H9 (cell line): ENCODE results near the gene TMEM41B. TPM values are rescaled to one million over a fixed set of nuclear protein-coding genes. Genes with fewer than 3 reads are reported as not detected.

Experiments
- DNase-seq: peaks from one replicate; pipeline ENCODE4 v3.0.0-alpha.2; 2017
- H2AFZ ChIP-seq: one replicate; pipeline ENCODE4 v1.6.1; 2013; ENCODE audit warnings: mild to moderate bottlenecking, low read length, control low read depth, moderate library complexity
- H2AK5ac ChIP-seq: 2 replicates; pipeline ENCODE4 v1.6.1; 2013; ENCODE audit warnings: low read length, control low read depth, mixed read lengths; ENCODE audit not compliant: insufficient read length
- H2BK120ac ChIP-seq: one replicate; pipeline ENCODE4 v1.6.1; 2013; ENCODE audit warnings: low read depth, mild to moderate bottlenecking, low read length, control low read depth, inconsistent platforms; ENCODE audit not compliant: poor library complexity, severe bottlenecking
- H2BK12ac ChIP-seq: 2 replicates; pipeline ENCODE4 v1.6.1; 2013; ENCODE audit warnings: low read length, control low read depth, mixed read lengths, low read depth; ENCODE audit not compliant: insufficient read length
- H2BK15ac ChIP-seq: 2 replicates; pipeline ENCODE4 v1.6.1; 2013; ENCODE audit warnings: low read depth, low read length, control low read depth
- H2BK20ac ChIP-seq: one replicate; pipeline ENCODE4 v1.6.1; 2013; ENCODE audit warnings: low read depth, mild to moderate bottlenecking, low read length, control low read depth, inconsistent platforms; ENCODE audit not compliant: poor library complexity, severe bottlenecking
- H2BK5ac ChIP-seq: 2 replicates; pipeline ENCODE4 v1.6.1; 2013; ENCODE audit warnings: low read length, control low read depth, mixed read lengths; ENCODE audit not compliant: insufficient read length
- H3K14ac ChIP-seq: 2 replicates; pipeline ENCODE4 v1.6.1; 2013; ENCODE audit warnings: low read length, control low read depth; ENCODE audit not compliant: insufficient read depth
- H3K18ac ChIP-seq: 2 replicates; pipeline ENCODE4 v1.6.1; 2013; ENCODE audit warnings: low read depth, mild to moderate bottlenecking, mixed read lengths, low read length, control low read depth; ENCODE audit not compliant: insufficient read length
- H3K23ac ChIP-seq: 2 replicates; pipeline ENCODE4 v1.6.1; 2013; ENCODE audit warnings: low read length, control low read depth, mixed read lengths, low read depth; ENCODE audit not compliant: insufficient read length
- H3K23me2 ChIP-seq: 2 replicates; pipeline ENCODE4 v1.6.1; 2013; ENCODE audit warnings: low read depth, mild to moderate bottlenecking, mixed read lengths, low read length, control low read depth; ENCODE audit not compliant: insufficient read length, poor library complexity, severe bottlenecking
- H3K27ac ChIP-seq: 2 replicates; pipeline ENCODE4 v1.5.1; 2013; ENCODE audit warnings: low read length, control low read depth, mixed read lengths, low read depth; ENCODE audit not compliant: insufficient read length
- H3K27me3 ChIP-seq: 2 replicates; pipeline ENCODE4 v1.6.1; 2013; ENCODE audit warnings: low read length, control low read depth, inconsistent platforms; ENCODE audit not compliant: insufficient read depth
- H3K4ac ChIP-seq: 2 replicates; pipeline ENCODE4 v1.6.1; 2013; ENCODE audit warnings: low read depth, mild to moderate bottlenecking, control low read depth, inconsistent platforms, low read length, moderate library complexity
- H3K4me1 ChIP-seq: 2 replicates; pipeline ENCODE4 v1.6.1; 2013; ENCODE audit warnings: low read length, control low read depth, inconsistent platforms; ENCODE audit not compliant: insufficient read depth
- H3K4me2 ChIP-seq: 2 replicates; pipeline ENCODE4 v1.6.1; 2013; ENCODE audit warnings: low read length, control low read depth, mixed read lengths; ENCODE audit not compliant: insufficient read length, insufficient read depth
- H3K56ac ChIP-seq: 2 replicates; pipeline ENCODE4 v1.6.1; 2013; ENCODE audit warnings: low read depth, mild to moderate bottlenecking, mixed read lengths, low read length, control low read depth; ENCODE audit not compliant: insufficient read length
- H3K79me1 ChIP-seq: 2 replicates; pipeline ENCODE4 v1.6.1; 2013; ENCODE audit warnings: low read depth, mild to moderate bottlenecking, moderate library complexity, low read length, control low read depth, inconsistent platforms; ENCODE audit not compliant: insufficient read depth, poor library complexity, severe bottlenecking
- H3K79me2 ChIP-seq: 2 replicates; pipeline ENCODE4 v1.6.1; 2013; ENCODE audit warnings: low read length, control low read depth, inconsistent platforms; ENCODE audit not compliant: insufficient read depth
- H3K9ac ChIP-seq: 2 replicates; pipeline ENCODE4 v1.6.1; 2013; ENCODE audit warnings: low read length, control low read depth, mixed read lengths; ENCODE audit not compliant: insufficient read length; ENCODE audit errors: extremely low read depth
- H3K9me3 ChIP-seq: one replicate; pipeline ENCODE4 v1.6.1; 2013; ENCODE audit warnings: low read depth, low read length, inconsistent platforms; ENCODE audit not compliant: control insufficient read depth
- H3T11ph ChIP-seq: one replicate; pipeline ENCODE4 v1.6.1; 2013; ENCODE audit warnings: mild to moderate bottlenecking, low read length, control low read depth, inconsistent platforms
- H4K20me1 ChIP-seq: one replicate; pipeline ENCODE4 v1.6.1; 2013; ENCODE audit not compliant: control insufficient read depth, insufficient read length, insufficient read depth
- H4K5ac ChIP-seq: 2 replicates; pipeline ENCODE4 v1.6.1; 2013; ENCODE audit warnings: low read depth, mild to moderate bottlenecking, mixed read lengths, low read length, control low read depth; ENCODE audit not compliant: insufficient read length
- H4K8ac ChIP-seq: replicated peaks from 2 replicates; pipeline ENCODE4 v1.6.1; 2013; ENCODE audit warnings: low read length, control low read depth, mixed read lengths, low read depth; ENCODE audit not compliant: insufficient read length
- H4K91ac ChIP-seq: 2 replicates; pipeline ENCODE4 v1.6.1; 2013; ENCODE audit warnings: low read depth, mild to moderate bottlenecking, moderate library complexity, mixed read lengths, low read length, control low read depth; ENCODE audit not compliant: insufficient read length
- H3K27ac Mint-ChIP-seq, 3 experiments: 2 replicates in 2 of 3; 3 replicates in 1 of 3; pipeline ENCODE4 v1.8.0; 2020 to 2021; ENCODE audit warnings: mixed read lengths in 3 of 3, mild to moderate bottlenecking in 1 of 3, moderate library complexity in 1 of 3
- H3K27me3 Mint-ChIP-seq: 2 replicates; pipeline ENCODE4 v1.8.0; 2021; ENCODE audit warnings: low read depth, mild to moderate bottlenecking, moderate library complexity, mixed read lengths
- H3K36me3 Mint-ChIP-seq, 3 experiments: 2 replicates in 2 of 3; 3 replicates in 1 of 3; pipeline ENCODE4 v1.8.0; 2020 to 2021; ENCODE audit warnings: low read depth in 3 of 3, mixed read lengths in 3 of 3; ENCODE audit not compliant: insufficient read depth in 1 of 3
- H3K4me1 Mint-ChIP-seq, 2 experiments: 2 replicates each; pipeline ENCODE4 v1.8.0; 2020; ENCODE audit warnings: mixed read lengths in 2 of 2
- H3K4me3 Mint-ChIP-seq, 2 experiments: 2 replicates in 1 of 2; 3 replicates in 1 of 2; pipeline ENCODE4 v1.8.0; 2020 to 2021; ENCODE audit warnings: mild to moderate bottlenecking in 2 of 2, mixed read lengths in 2 of 2, moderate library complexity in 1 of 2
- H3K9me3 Mint-ChIP-seq, 2 experiments: 2 replicates in 1 of 2; 3 replicates in 1 of 2; pipeline ENCODE4 v1.8.0; 2020; ENCODE audit warnings: mild to moderate bottlenecking in 2 of 2, mixed read lengths in 2 of 2, moderate library complexity in 1 of 2
- WGBS: extraction: QIAGEN DNeasy Blood & Tissue Kit; methylation state at CpG from one replicate; pipeline ENCODE4 v1.1.7; 2013; ENCODE audit warnings: missing lambda C conversion rate, low lambda C conversion rate, mixed read lengths; ENCODE audit not compliant: insufficient read length; ENCODE audit errors: extremely low coverage; 5-methylcytosine and 5-hydroxymethylcytosine counted together
- total RNA-seq: library from RNA; stranded (reverse); gene quantifications from 2 replicates; pipeline ENCODE4 v1.2.1, GENCODE V29; 2021
- TF ChIP-seq, protein P1 (sequence below): fragments of 200-600 bp; sonication (generic); conservative IDR thresholded peaks from 3 replicates; pipeline ENCODE4 v1.8.0; 2021; ENCODE audit warnings: antibody characterized with exemption, mild to moderate bottlenecking

TMEM41B gene
- total RNA-seq, 1 experiment from 2014 or later = 48.7 TPM

DNA sequence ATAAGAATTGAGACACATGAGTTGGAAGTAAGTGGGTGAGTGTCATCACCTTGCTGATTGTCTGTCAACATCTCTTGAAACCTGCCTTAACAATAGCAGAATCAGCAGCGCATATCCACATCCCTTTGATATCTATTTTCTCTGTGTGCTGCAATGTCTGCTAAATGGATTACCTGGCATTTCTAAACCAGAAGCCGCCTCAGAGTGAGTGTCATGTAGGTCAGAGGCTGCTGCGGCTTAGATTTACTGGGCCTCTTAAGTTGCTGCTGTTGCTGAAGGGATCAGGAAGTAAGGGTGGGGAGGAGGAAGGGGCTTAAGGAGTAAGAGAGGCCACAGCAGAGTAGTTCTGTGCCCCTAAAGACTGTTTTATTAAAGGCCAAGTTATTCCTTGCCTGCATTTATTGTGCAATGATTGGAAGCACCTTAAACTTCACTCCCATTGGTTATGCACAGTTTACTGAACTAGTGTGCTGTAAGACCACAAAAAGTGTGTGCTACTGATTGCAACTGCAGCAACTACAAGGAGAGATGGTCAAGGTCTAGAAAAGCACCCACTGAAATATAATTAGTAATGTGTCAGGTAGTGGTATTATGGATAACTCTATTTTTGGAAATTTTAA, 29.8 kb upstream of the TMEM41B start:
- Histone ChIP-seq H3K23ac (no peak overlapping the region), H3T11ph (no peak overlapping the region), H3K18ac (no peak overlapping the region), H3K14ac (no peak overlapping the region), H4K8ac (no peak overlapping the region), H3K9me3 (no peaks in the 10 kb centered on the region), H3K9ac (no peak overlapping the region), H3K27me3 (no peaks in the 10 kb centered on the region), H4K91ac (no peak overlapping the region), H3K27ac (no peak overlapping the region), H3K4me2 (no peak overlapping the region), H2BK5ac (no peak overlapping the region), H2BK15ac (no peak overlapping the region), H3K79me2 (no peaks in the 10 kb centered on the region), H4K20me1 (no peaks in the 10 kb centered on the region), H3K56ac (no peak overlapping the region), H4K5ac (no peak overlapping the region), H2BK12ac (no peak overlapping the region), H3K23me2 (no peaks in the 10 kb centered on the region), H3K4ac (no peak overlapping the region), H2BK120ac (no peak overlapping the region), H3K79me1 (no peaks in the 10 kb centered on the region), H2AK5ac (no peak overlapping the region), H2BK20ac (no peak overlapping the region), H2AFZ (no peak overlapping the region), H3K4me1 (peaks cover 2% of the 10 kb centered on the region; the same call in 1 of the 2 replicates)
- Mint-ChIP-seq H3K27ac (no peak overlapping the region), H3K4me3 (no peak overlapping the region), H3K9me3 (no peaks in the 10 kb centered on the region), H3K27me3 (no peaks in the 10 kb centered on the region), H3K4me1 (peaks cover 23 to 29% of the 10 kb centered on the region in 2 experiments), H3K36me3 (no peaks in the 10 kb centered on the region)
- WGBS = no CpG with 5 or more reads among the region's 3 CpGs
- no peak for DNase-seq
- TF ChIP-seq, protein P1, sequence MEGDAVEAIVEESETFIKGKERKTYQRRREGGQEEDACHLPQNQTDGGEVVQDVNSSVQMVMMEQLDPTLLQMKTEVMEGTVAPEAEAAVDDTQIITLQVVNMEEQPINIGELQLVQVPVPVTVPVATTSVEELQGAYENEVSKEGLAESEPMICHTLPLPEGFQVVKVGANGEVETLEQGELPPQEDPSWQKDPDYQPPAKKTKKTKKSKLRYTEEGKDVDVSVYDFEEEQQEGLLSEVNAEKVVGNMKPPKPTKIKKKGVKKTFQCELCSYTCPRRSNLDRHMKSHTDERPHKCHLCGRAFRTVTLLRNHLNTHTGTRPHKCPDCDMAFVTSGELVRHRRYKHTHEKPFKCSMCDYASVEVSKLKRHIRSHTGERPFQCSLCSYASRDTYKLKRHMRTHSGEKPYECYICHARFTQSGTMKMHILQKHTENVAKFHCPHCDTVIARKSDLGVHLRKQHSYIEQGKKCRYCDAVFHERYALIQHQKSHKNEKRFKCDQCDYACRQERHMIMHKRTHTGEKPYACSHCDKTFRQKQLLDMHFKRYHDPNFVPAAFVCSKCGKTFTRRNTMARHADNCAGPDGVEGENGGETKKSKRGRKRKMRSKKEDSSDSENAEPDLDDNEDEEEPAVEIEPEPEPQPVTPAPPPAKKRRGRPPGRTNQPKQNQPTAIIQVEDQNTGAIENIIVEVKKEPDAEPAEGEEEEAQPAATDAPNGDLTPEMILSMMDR = no peak
